HUES64 (cell line): Measurements from ENCODE around the gene CD2AP.

Experiments used
- H3K27ac ChIP-seq: 2 replicates; pipeline ENCODE4 v1.7.0; 2013; ENCODE audit warnings: low read depth, low read length, inconsistent platforms
- H3K27me3 ChIP-seq: 2 replicates; pipeline ENCODE4 v1.6.1; 2013; ENCODE audit warnings: mild to moderate bottlenecking, low read length; ENCODE audit not compliant: insufficient read depth
- H3K36me3 ChIP-seq: 2 replicates; pipeline ENCODE4 v1.6.1; 2013; ENCODE audit warnings: mild to moderate bottlenecking, low read length; ENCODE audit not compliant: insufficient read depth
- H3K4me1 ChIP-seq: 2 replicates; pipeline ENCODE4 v1.6.1; 2013; ENCODE audit warnings: mild to moderate bottlenecking, low read length, moderate library complexity; ENCODE audit not compliant: insufficient read depth
- H3K4me3 ChIP-seq: 2 replicates; pipeline ENCODE4 v1.5.1; 2013; ENCODE audit warnings: mild to moderate bottlenecking, low read length, moderate library complexity
- H3K9ac ChIP-seq: 2 replicates; pipeline ENCODE4 v1.6.1; 2013; ENCODE audit warnings: mild to moderate bottlenecking, low read depth, low read length
- H3K9me3 ChIP-seq: 2 replicates; pipeline ENCODE4 v1.6.1; 2013; ENCODE audit warnings: low read depth, low read length; ENCODE audit not compliant: insufficient read depth
- WGBS: fragments of 150-250, 120-280 bp; methylation state at CpG from one replicate; pipeline ENCODE4 v1.1.7; 2013; ENCODE audit warnings: missing lambda C conversion rate; 5-methylcytosine and 5-hydroxymethylcytosine counted together

Gene CD2AP

GRCh38 chr6:47483853-47484546 is 6.4 kb downstream of the CD2AP start:
- Histone ChIP-seq H3K4me3 (no peak overlapping the region), H3K4me1 (peaks cover 61% of the 10 kb centered on the region), H3K27me3 (no peaks in the 10 kb centered on the region), H3K36me3 (no peaks in the 10 kb centered on the region), H3K9me3 (no peaks in the 10 kb centered on the region), H3K27ac (no peak overlapping the region; the same call in 1 of the 2 replicates), H3K9ac (no peak overlapping the region)
- WGBS, result 100% methylated on average over 1 of the region's 1 CpG

GRCh38 chr6:47484616-47485015 is 7.0 kb downstream of the CD2AP start:
- WGBS, result 65% methylated on average over 1 of the region's 3 CpGs
- Histone ChIP-seq H3K27me3 (no peaks in the 10 kb centered on the region), H3K9ac (no peak overlapping the region), H3K27ac (no peak overlapping the region; the same call in 1 of the 2 replicates), H3K9me3 (no peaks in the 10 kb centered on the region), H3K4me1 (peaks cover 58% of the 10 kb centered on the region), H3K36me3 (no peaks in the 10 kb centered on the region), H3K4me3 (no peak overlapping the region)

GRCh38 chr6:47485083-47485482 is 7.5 kb downstream of the CD2AP start:
- Histone ChIP-seq H3K9ac (no peak overlapping the region), H3K27me3 (no peaks in the 10 kb centered on the region), H3K36me3 (no peaks in the 10 kb centered on the region), H3K9me3 (no peaks in the 10 kb centered on the region), H3K27ac (no peak overlapping the region), H3K4me3 (no peak overlapping the region), H3K4me1 (peaks cover 53% of the 10 kb centered on the region)
- 90% methylated on average over 2 of the region's 2 CpGs for WGBS

GRCh38 chr6:47485491-47486135 is 8.0 kb downstream of the CD2AP start:
- Histone ChIP-seq H3K36me3 (no peaks in the 10 kb centered on the region), H3K27ac (no peak overlapping the region), H3K27me3 (no peaks in the 10 kb centered on the region), H3K9me3 (no peaks in the 10 kb centered on the region), H3K4me1 (peaks cover 48% of the 10 kb centered on the region), H3K4me3 (no peak overlapping the region), H3K9ac (no peak overlapping the region)

DNA sequence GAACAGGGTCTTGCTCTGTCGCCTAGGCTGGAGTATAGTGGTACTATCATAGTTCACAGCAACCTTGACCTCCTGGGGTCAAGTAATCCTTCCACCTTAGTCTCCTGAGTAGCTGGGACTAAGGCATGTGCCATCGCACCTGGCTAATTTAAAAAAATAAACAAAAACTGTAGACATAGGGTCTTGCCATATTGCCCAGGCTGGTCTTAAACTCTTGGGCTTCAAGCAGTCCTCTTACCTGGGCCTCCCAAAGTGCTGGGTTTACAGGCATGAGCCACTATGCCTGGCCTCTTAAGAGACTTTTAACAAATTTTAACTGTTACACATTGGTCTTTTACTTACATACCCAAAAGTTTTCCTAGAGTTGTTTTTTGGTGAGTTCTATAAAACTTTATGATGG is 12.4 kb downstream of the CD2AP start:
- no peaks in the 10 kb centered on the region for H3K27me3 ChIP-seq
- 94% methylated on average over 2 of the region's 2 CpGs for whole genome bisulfite sequencing
- H3K9ac ChIP-seq, result no peak overlapping the region
- H3K36me3 ChIP-seq, result no peaks in the 10 kb centered on the region
- peaks cover 41% of the 10 kb centered on the region for H3K4me1 ChIP-seq
- H3K9me3 ChIP-seq, result no peaks in the 10 kb centered on the region
- no peak overlapping the region for H3K4me3 ChIP-seq
- H3K27ac ChIP-seq, result no peak overlapping the region

DNA sequence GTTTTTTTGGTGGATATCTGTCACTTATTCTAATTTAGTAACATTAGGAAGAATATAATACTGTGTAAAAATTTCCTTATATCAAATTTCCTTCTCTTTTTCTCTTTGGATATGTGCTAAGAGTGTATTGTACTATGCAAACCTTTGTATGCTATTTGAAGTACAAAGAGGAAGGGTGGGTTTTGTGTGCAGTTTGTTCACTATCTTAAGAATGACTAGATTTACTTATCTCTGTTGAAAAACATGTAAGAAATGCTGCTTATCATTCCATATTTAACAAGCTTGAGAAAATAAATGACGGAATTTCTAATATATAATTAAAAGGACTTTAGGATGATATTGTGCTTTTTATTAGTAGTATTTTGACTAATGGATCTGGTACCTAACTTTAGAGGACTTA is 13.1 kb downstream of the CD2AP start:
- Histone ChIP-seq H3K4me3 (no peak overlapping the region), H3K36me3 (no peaks in the 10 kb centered on the region)
- WGBS, result no CpG with 5 or more reads among the region's 1 CpG

GRCh38 chr6:47492355-47492754 is 14.8 kb downstream of the CD2AP start:
- no peaks in the 10 kb centered on the region for H3K36me3 ChIP-seq
- no peak overlapping the region for H3K4me3 ChIP-seq
- H3K4me1 ChIP-seq, result peaks cover 49% of the 10 kb centered on the region
- no peak overlapping the region for H3K27ac ChIP-seq
- H3K9me3 ChIP-seq, result no peaks in the 10 kb centered on the region
- no peak overlapping the region for H3K9ac ChIP-seq
- WGBS, result 92% methylated on average over 2 of the region's 2 CpGs
- H3K27me3 ChIP-seq, result no peaks in the 10 kb centered on the region

More for the DNA sequence above, 13.1 kb downstream of the CD2AP start:
- Histone ChIP-seq H3K9ac (no peak overlapping the region), H3K27me3 (no peaks in the 10 kb centered on the region), H3K9me3 (no peaks in the 10 kb centered on the region), H3K27ac (no peak overlapping the region), H3K4me1 (peaks cover 43% of the 10 kb centered on the region)

DNA sequence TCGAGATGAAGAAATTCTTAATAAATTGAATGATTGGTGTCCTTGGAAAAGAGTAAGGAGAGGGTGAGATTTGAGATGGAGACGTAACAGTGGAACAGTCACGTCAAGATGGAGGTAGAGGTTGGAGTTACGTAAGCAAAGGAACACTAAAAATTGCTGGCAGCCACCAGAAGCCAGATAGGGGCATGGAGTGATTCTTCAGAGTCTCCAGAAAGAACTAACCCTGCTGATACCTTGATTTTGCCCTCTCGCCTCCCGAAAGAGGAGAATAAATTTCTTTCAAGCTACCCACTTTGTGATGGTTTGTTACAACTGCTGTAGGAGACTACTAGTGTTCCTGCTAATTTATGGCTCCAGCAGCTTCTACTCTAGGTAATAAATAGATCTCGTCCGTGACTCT is 17.6 kb downstream of the CD2AP start:
- Histone ChIP-seq H3K4me1 (peaks cover 70% of the 10 kb centered on the region), H3K9me3 (no peaks in the 10 kb centered on the region), H3K36me3 (no peaks in the 10 kb centered on the region), H3K4me3 (no peak overlapping the region), H3K9ac (no peak overlapping the region), H3K27ac (no peak overlapping the region), H3K27me3 (no peaks in the 10 kb centered on the region)
- WGBS, result 87% methylated on average over 8 of the region's 8 CpGs

- Histone ChIP-seq H3K27ac (no peak overlapping the region), H3K9ac (no peak overlapping the region), H3K4me1 (peaks cover 73% of the 10 kb centered on the region), H3K9me3 (no peaks in the 10 kb centered on the region), H3K4me3 (no peak overlapping the region), H3K36me3 (no peaks in the 10 kb centered on the region), H3K27me3 (no peaks in the 10 kb centered on the region)
- WGBS, result 80% methylated on average over 2 of the region's 2 CpGs
Observed at GRCh38 chr6:47495954-47496545, 18.5 kb downstream of the CD2AP start.

GRCh38 chr6:47496935-47497579 is 19.5 kb downstream of the CD2AP start:
- no peaks in the 10 kb centered on the region for H3K27me3 ChIP-seq
- WGBS, result 87% methylated on average over 6 of the region's 8 CpGs

DNA sequence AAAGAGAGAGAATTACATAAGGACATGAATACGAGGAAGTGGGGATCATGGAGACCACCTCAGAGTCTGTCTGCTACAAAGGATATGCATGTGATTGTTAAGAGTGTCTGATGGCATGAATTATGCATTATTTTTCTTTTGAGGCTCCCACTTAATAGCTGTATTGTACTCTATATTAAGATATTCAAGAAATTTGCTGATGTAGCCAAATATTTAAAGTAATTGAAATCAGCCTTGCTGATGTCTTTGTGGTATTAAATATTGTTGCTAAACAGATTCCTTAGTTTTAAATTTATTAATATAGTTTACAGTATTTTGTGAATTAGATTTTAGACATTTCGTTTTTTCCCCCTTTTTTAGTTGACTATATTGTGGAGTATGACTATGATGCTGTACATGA is 25.3 kb downstream of the CD2AP start:
- Histone ChIP-seq H3K4me1 (peaks cover 22% of the 10 kb centered on the region), H3K36me3 (peaks cover 29% of the 10 kb centered on the region), H3K4me3 (no peak overlapping the region), H3K27me3 (no peaks in the 10 kb centered on the region), H3K9ac (no peak overlapping the region), H3K27ac (no peak overlapping the region), H3K9me3 (peaks cover 16% of the 10 kb centered on the region)
- 88% methylated on average over 2 of the region's 2 CpGs for WGBS

More at GRCh38 chr6:47496935-47497579, 19.5 kb downstream of the CD2AP start:
- H3K4me1 ChIP-seq, result peaks cover 69% of the 10 kb centered on the region
- H3K9me3 ChIP-seq, result no peaks in the 10 kb centered on the region
- H3K9ac ChIP-seq, result no peak overlapping the region
- no peak overlapping the region for H3K27ac ChIP-seq
- no peak overlapping the region for H3K4me3 ChIP-seq
- no peaks in the 10 kb centered on the region for H3K36me3 ChIP-seq
